GM12878 (cell line): Measurements from ENCODE around the gene PDLIM5. TPM values are rescaled to one million over a fixed set of nuclear protein-coding genes. Genes with fewer than 3 reads are reported as not detected.

Source experiments
- ATAC-seq: fragments of 200-7000 bp; cut with Tn5 transposase; 3 replicates; pipeline ENCODE4 v1.9.1; 2020; ENCODE audit warnings: mild to moderate bottlenecking, moderate library complexity
- BruUV-seq: library from RNA; stranded (reverse); fragments of 400-500 nt; replicated peaks from 2 replicates; lab custom pipeline; 2021; lab: Mats Ljungman, UMichigan
- CTCF ChIA-PET: fragments of 300-600 bp; sonication (Branson Sonifier 250); formaldehyde crosslinking; extraction: SDS; loops from one replicate; lab custom pipeline; 2021; ENCODE audit warnings: inconsistent platforms; lab: Yijun Ruan, JAX
- POLR2A ChIA-PET: fragments of 350-600 bp; formaldehyde crosslinking; extraction: SDS; loops from one replicate; lab custom pipeline; 2021; ENCODE audit warnings: inconsistent platforms; lab: Charles Lee
- RAD21 ChIA-PET: fragments of 300-600 bp; sonication (Branson Sonifier 250); formaldehyde crosslinking; loops from one replicate; lab custom pipeline; 2023; ENCODE audit warnings: antibody characterized with exemption; ENCODE audit not compliant: unreplicated experiment; lab: Charles Lee
- SMC1A ChIA-PET: fragments of 300-600 bp; sonication (Branson Sonifier 250); formaldehyde crosslinking; loops from one replicate; lab custom pipeline; 2023; ENCODE audit not compliant: unreplicated experiment, uncharacterized antibody; lab: Charles Lee
- DNase-seq: peaks from one replicate; pipeline ENCODE4 v3.0.0-alpha.2; 2011; ENCODE audit warnings: low read depth, low spot score
- FAIRE-seq: peaks from 3 replicates; lab custom pipeline; 2011; peaks lifted over from hg19 to GRCh38; lab: Jason Lieb, UNC
- H2AFZ ChIP-seq: 2 replicates; pipeline ENCODE4 v1.6.0; 2011; ENCODE audit warnings: low read depth, low read length, control low read depth; ENCODE audit not compliant: control insufficient read depth
- H3K27ac ChIP-seq: 2 replicates; pipeline ENCODE4 v1.5.1; 2011; ENCODE audit warnings: control low read depth; ENCODE audit not compliant: control insufficient read depth, insufficient read depth
- H3K27me3 ChIP-seq, 2 experiments: replicated peaks in 1 of 2; 2 replicates each; pipeline versions ENCODE4 v1.6.0 to v1.6.1; 2011; ENCODE audit warnings: low read length in 1 of 2; ENCODE audit not compliant: control insufficient read depth in 2 of 2, insufficient read depth in 2 of 2
- H3K36me3 ChIP-seq, 2 experiments: 2 replicates each; pipeline ENCODE4 v1.5.1; 2011; ENCODE audit warnings: low read length in 1 of 2; ENCODE audit not compliant: control insufficient read depth in 2 of 2, insufficient read depth in 2 of 2
- H3K4me1 ChIP-seq: 2 replicates; pipeline ENCODE4 v1.6.1; 2011; ENCODE audit warnings: mild to moderate bottlenecking, low read length, moderate library complexity, mixed read lengths; ENCODE audit not compliant: control insufficient read depth, insufficient read depth
- H3K4me2 ChIP-seq: 2 replicates; pipeline ENCODE4 v1.6.0; 2011; ENCODE audit warnings: control low read depth; ENCODE audit not compliant: control insufficient read depth, insufficient read depth
- H3K4me3 ChIP-seq: fragments of 200-600 bp; sonication (generic); 2 replicates; pipeline ENCODE4 v1.5.1; 2016
- H3K79me2 ChIP-seq: 2 replicates; pipeline ENCODE4 v1.6.0; 2011; ENCODE audit warnings: low read length; ENCODE audit not compliant: control insufficient read depth, insufficient read depth
- H3K9ac ChIP-seq: 2 replicates; pipeline ENCODE4 v1.8.0; 2011; ENCODE audit warnings: low read length, control low read depth, mixed read lengths; ENCODE audit not compliant: control insufficient read depth, insufficient read depth
- H3K9me3 ChIP-seq: replicated peaks from 3 replicates; pipeline ENCODE4 v1.5.1; 2011; ENCODE audit warnings: mild to moderate bottlenecking, low read length; ENCODE audit not compliant: control insufficient read depth, insufficient read depth
- H4K20me1 ChIP-seq: 2 replicates; pipeline ENCODE4 v1.6.0; 2011; ENCODE audit not compliant: control insufficient read depth, insufficient read depth
- GATAD2B ChIP-seq: fragments of 450-650 bp; conservative IDR thresholded peaks from 2 replicates; pipeline ENCODE4 v1.6.1; 2017; ENCODE audit warnings: low read depth, mild to moderate bottlenecking, moderate library complexity
- HDAC2 ChIP-seq: fragments of 200-600 bp; sonication (generic); IDR thresholded peaks from 2 replicates; pipeline ENCODE4 v1.6.1; 2017
- PAX5 ChIP-seq: IDR thresholded peaks from 2 replicates; pipeline ENCODE4 v1.6.1; 2011; ENCODE audit warnings: low read depth, low read length, borderline replicate concordance
- SIN3A ChIP-seq: IDR thresholded peaks from 2 replicates; pipeline ENCODE4 v1.6.1; 2012; ENCODE audit warnings: low read depth, low read length, improper control_type of control experiment
- SREBF1 ChIP-seq: IDR thresholded peaks from 2 replicates; pipeline ENCODE4 v1.6.1; 2012; ENCODE audit warnings: mild to moderate bottlenecking, low read length
- TBL1XR1 ChIP-seq: IDR thresholded peaks from 2 replicates; pipeline ENCODE4 v1.6.1; 2012; ENCODE audit warnings: low read depth, low read length, improper control_type of control experiment
- WGBS: methylation state at CpG from one replicate; pipeline ENCODE4 v1.1.6; 2016; ENCODE audit warnings: low lambda C conversion rate; ENCODE audit not compliant: insufficient replicate concordance, insufficient coverage; ENCODE audit errors: missing lambda C conversion rate; 5-methylcytosine and 5-hydroxymethylcytosine counted together
- in situ Hi-C: fragments of 300-500 bp; cut with MboI; formaldehyde crosslinking; loops from 9 replicates; pipeline ENCODE4 v1.14.3; 2018; ENCODE audit warnings: mixed read lengths
- intact Hi-C: fragments of 100-400 bp; cut with micrococcal nuclease; formaldehyde crosslinking; loops from one replicate; pipeline ENCODE4 v1.14.2; 2022; ENCODE audit not compliant: unreplicated experiment
- polyA plus RNA-seq, 11 experiments: library from polyadenylated mRNA; depleted of rRNA in 4 of 11; unstranded in 6 of 11; stranded (reverse) in 5 of 11; fragments of >200 nt; fragmentation: Nextera tagmentation in 4 of 11; fragmentation: Illumina TruSeq in 1 of 11; extraction: Ambion mirVana in 4 of 11; extraction: Trizol in 1 of 11; gene quantifications; 1 replicate in 1 of 11; 2 replicates in 10 of 11; pipeline versions ENCODE4 v1.2.1 to v1.2.3, GENCODE V29; 2011 to 2016; ENCODE audit warnings: inconsistent platforms in 2 of 11, missing spikeins in 2 of 11, low read depth in 1 of 11
- total RNA-seq, 4 experiments: library from RNA; depleted of rRNA in 3 of 4; stranded (reverse); fragments of >200 nt in 3 of 4; fragmentation: Illumina TruSeq in 1 of 4; extraction: Trizol in 1 of 4; gene quantifications; 2 replicates each; pipeline versions ENCODE4 v1.2.1 to v1.2.3, GENCODE V29; 2013 to 2021
- TF ChIP-seq, protein P1 (sequence below): IDR thresholded peaks from 2 replicates; pipeline ENCODE4 v1.6.1; 2012; ENCODE audit warnings: mild to moderate bottlenecking, low read depth, low read length
- TF ChIP-seq, protein P2 (sequence below): fragments of 450-650 bp; conservative IDR thresholded peaks from 2 replicates; pipeline ENCODE4 v1.6.1; 2017; ENCODE audit warnings: mild to moderate bottlenecking, moderate library complexity
- TF ChIP-seq, protein P3 (sequence below): IDR thresholded peaks from 2 replicates; pipeline ENCODE4 v1.6.1; 2011; ENCODE audit warnings: low read depth, mild to moderate bottlenecking, low read length, moderate library complexity, borderline replicate concordance; ENCODE audit errors: extremely low read depth
- TF ChIP-seq, protein P4 (sequence below): IDR thresholded peaks from 2 replicates; pipeline ENCODE4 v1.6.1; 2011; ENCODE audit warnings: low read depth, low read length, improper control_type of control experiment, borderline replicate concordance

Gene PDLIM5
- total and polyA plus RNA-seq, 10 of the 15 experiments (the other 5 are each of a cell fraction or from before 2014, with no cell fraction given): 10.0 to 52.9 (median 20.7) TPM

DNA sequence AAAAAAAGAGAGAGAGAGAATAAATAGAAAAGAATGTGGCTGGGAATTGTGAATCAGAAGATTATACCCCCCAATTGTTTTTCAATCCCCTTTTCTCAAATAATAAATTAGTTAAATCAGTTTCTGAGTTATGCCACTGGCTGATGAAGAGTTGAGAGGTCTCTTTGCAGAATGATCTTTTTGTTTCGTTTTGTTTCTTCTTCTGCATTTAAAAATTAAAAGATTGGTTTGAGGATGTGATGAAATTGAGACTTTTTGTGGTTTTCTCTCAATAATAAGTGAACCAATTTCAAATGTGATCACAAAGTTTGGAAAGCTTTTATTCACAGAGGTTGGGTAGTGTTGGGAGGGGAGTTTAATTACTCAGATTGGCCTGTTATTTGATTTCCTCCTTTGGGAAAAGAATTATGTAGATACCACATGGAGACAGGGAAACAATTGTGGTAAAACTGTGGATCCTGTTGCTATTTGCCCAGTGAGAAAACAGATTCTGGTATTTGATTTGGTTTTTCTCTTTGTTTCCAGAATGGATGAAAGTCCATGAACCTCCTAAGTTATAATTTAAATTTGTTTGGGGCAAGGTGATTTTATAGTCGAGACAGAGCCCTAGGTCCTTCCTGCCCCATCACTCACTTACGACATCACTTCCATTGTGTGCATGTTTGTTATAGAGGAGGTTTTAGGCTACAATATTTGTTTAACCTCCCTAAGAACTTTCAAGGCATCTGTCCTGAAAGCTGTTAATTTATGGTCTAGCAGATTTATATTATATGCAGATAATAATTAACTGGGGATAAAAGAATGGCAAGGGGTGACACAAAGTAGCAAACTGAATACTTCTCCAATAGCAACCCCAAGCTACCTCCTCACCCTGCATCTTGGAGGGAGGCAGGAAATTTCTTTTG, 214.0 kb downstream of the PDLIM5 start (continued):
- TF ChIP-seq, protein P1, sequence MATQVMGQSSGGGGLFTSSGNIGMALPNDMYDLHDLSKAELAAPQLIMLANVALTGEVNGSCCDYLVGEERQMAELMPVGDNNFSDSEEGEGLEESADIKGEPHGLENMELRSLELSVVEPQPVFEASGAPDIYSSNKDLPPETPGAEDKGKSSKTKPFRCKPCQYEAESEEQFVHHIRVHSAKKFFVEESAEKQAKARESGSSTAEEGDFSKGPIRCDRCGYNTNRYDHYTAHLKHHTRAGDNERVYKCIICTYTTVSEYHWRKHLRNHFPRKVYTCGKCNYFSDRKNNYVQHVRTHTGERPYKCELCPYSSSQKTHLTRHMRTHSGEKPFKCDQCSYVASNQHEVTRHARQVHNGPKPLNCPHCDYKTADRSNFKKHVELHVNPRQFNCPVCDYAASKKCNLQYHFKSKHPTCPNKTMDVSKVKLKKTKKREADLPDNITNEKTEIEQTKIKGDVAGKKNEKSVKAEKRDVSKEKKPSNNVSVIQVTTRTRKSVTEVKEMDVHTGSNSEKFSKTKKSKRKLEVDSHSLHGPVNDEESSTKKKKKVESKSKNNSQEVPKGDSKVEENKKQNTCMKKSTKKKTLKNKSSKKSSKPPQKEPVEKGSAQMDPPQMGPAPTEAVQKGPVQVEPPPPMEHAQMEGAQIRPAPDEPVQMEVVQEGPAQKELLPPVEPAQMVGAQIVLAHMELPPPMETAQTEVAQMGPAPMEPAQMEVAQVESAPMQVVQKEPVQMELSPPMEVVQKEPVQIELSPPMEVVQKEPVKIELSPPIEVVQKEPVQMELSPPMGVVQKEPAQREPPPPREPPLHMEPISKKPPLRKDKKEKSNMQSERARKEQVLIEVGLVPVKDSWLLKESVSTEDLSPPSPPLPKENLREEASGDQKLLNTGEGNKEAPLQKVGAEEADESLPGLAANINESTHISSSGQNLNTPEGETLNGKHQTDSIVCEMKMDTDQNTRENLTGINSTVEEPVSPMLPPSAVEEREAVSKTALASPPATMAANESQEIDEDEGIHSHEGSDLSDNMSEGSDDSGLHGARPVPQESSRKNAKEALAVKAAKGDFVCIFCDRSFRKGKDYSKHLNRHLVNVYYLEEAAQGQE: no peak
- TF ChIP-seq, protein P2, sequence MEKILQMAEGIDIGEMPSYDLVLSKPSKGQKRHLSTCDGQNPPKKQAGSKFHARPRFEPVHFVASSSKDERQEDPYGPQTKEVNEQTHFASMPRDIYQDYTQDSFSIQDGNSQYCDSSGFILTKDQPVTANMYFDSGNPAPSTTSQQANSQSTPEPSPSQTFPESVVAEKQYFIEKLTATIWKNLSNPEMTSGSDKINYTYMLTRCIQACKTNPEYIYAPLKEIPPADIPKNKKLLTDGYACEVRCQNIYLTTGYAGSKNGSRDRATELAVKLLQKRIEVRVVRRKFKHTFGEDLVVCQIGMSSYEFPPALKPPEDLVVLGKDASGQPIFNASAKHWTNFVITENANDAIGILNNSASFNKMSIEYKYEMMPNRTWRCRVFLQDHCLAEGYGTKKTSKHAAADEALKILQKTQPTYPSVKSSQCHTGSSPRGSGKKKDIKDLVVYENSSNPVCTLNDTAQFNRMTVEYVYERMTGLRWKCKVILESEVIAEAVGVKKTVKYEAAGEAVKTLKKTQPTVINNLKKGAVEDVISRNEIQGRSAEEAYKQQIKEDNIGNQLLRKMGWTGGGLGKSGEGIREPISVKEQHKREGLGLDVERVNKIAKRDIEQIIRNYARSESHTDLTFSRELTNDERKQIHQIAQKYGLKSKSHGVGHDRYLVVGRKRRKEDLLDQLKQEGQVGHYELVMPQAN: no peak

DNA sequence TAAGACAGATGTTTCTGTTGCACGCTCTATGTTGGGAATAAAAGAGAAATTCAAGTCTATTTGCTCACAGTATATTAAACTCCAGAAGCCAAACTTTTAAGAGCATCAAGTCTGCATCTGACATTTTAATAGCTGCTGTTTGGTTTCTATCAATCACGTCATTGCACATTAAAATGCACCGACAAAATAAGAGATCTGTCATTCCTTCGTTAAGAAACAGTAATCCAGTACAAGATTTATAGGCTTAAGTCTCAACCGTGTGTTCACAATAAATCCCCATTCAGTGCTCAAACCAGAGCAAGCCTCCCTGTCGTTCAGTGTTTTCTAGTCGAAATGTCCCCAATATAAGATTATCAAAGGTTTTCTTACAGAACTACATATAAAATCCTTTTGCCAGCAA, 217.0 kb downstream of the PDLIM5 start:
- Histone ChIP-seq H3K9me3 (no peaks in the 10 kb centered on the region), H3K9ac (no peak overlapping the region), H4K20me1 (no peaks in the 10 kb centered on the region), H3K4me3 (no peak overlapping the region), H3K79me2 (no peaks in the 10 kb centered on the region), H3K4me1 (no peaks in the 10 kb centered on the region), H3K36me3 (no peaks in the 10 kb centered on the region), H3K4me2 (no peak overlapping the region), H3K27ac (no peak overlapping the region), H3K27me3 (no peaks in the 10 kb centered on the region), H2AFZ (no peak overlapping the region)
- RAD21 ChIA-PET: no interaction called here
- POLR2A ChIA-PET: no interaction called here
- BruUV-seq: no TSS peak
- no peak for DNase-seq
- SMC1A ChIA-PET: no interaction called here
- in situ Hi-C loops (no loop called here), intact Hi-C loops (no loop called here)
- ATAC-seq: no peak
- FAIRE-seq: no peak
- WGBS: 92% methylated on average over 7 of the region's 7 CpGs
- CTCF ChIA-PET: interaction anchor here (0.5 kb wide), 1 partner anchor 42 kb away, joined by 3 read pairs; no protein-coding TSS in a partner anchor
- TF ChIP-seq HDAC2 (no peak), TBL1XR1 (no peak), GATAD2B (no peak), PAX5 (no peak), SIN3A (no peak), SREBF1 (no peak)
- TF ChIP-seq, protein P3, sequence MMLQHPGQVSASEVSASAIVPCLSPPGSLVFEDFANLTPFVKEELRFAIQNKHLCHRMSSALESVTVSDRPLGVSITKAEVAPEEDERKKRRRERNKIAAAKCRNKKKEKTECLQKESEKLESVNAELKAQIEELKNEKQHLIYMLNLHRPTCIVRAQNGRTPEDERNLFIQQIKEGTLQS: no peak
- TF ChIP-seq, protein P2: no peak
- TF ChIP-seq, protein P4, sequence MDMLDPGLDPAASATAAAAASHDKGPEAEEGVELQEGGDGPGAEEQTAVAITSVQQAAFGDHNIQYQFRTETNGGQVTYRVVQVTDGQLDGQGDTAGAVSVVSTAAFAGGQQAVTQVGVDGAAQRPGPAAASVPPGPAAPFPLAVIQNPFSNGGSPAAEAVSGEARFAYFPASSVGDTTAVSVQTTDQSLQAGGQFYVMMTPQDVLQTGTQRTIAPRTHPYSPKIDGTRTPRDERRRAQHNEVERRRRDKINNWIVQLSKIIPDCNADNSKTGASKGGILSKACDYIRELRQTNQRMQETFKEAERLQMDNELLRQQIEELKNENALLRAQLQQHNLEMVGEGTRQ: no peak
